H1 (cell line): ENCODE data around the gene NCLN. TPM values are rescaled to one million over a fixed set of nuclear protein-coding genes. Genes with fewer than 3 reads are reported as not detected.

Source experiments
- CTCF ChIA-PET: fragments of 300-600 bp; sonication (Branson Sonifier 250); formaldehyde crosslinking; loops from one replicate; lab custom pipeline; 2021; ENCODE audit not compliant: partially characterized antibody; lab: Charles Lee
- POLR2A ChIA-PET: fragments of 300-600 bp; sonication (Branson Sonifier 250); formaldehyde crosslinking; loops from one replicate; lab custom pipeline; 2021; ENCODE audit warnings: inconsistent platforms; ENCODE audit not compliant: partially characterized antibody; lab: Charles Lee
- DNase-seq, 2 experiments: peaks; one replicate each; pipeline versions ENCODE4 v3.0.0 to v3.0.0-alpha.2; 2010 to 2022; ENCODE audit warnings: low spot score in 2 of 2, low read depth in 1 of 2, mixed read lengths in 1 of 2
- FAIRE-seq: peaks from 2 replicates; lab custom pipeline; 2011; peaks lifted over from hg19 to GRCh38; lab: Jason Lieb, UNC
- H2AFZ ChIP-seq: 2 replicates; pipeline ENCODE4 v1.8.1; 2012; ENCODE audit warnings: low read length, inconsistent platforms
- H2AK5ac ChIP-seq: 2 replicates; pipeline ENCODE4 v1.6.1; 2013; ENCODE audit warnings: low read depth, low read length
- H2BK120ac ChIP-seq: replicated peaks from 2 replicates; pipeline ENCODE3; 2013; ENCODE audit warnings: low read depth, low read length, inconsistent platforms
- H2BK12ac ChIP-seq: 2 replicates; pipeline ENCODE4 v1.6.1; 2013; ENCODE audit warnings: low read depth, low read length
- H2BK15ac ChIP-seq: 2 replicates; pipeline ENCODE4 v1.6.1; 2013; ENCODE audit warnings: low read length
- H2BK20ac ChIP-seq: 2 replicates; pipeline ENCODE4 v1.6.1; 2013; ENCODE audit warnings: low read length
- H2BK5ac ChIP-seq: 2 replicates; pipeline ENCODE4 v1.6.1; 2013; ENCODE audit warnings: low read depth, low read length
- H3K14ac ChIP-seq: 2 replicates; pipeline ENCODE4 v1.6.1; 2013; ENCODE audit warnings: inconsistent platforms; ENCODE audit not compliant: insufficient read length
- H3K18ac ChIP-seq: 2 replicates; pipeline ENCODE4 v1.6.1; 2013; ENCODE audit warnings: low read length; ENCODE audit errors: extremely low read depth
- H3K23ac ChIP-seq: 2 replicates; pipeline ENCODE4 v1.6.1; 2013; ENCODE audit warnings: inconsistent platforms; ENCODE audit not compliant: insufficient read length
- H3K23me2 ChIP-seq: 2 replicates; pipeline ENCODE4 v1.6.1; 2013; ENCODE audit warnings: low read depth, low read length
- H3K27ac ChIP-seq: 2 replicates; pipeline ENCODE4 v1.6.1; 2011; ENCODE audit warnings: low read depth, low read length, inconsistent platforms
- H3K27me3 ChIP-seq, 4 experiments: replicated peaks in 1 of 4; 1 replicate in 1 of 4; 2 replicates in 3 of 4; pipeline versions ENCODE4 v1.6.1 to v1.8.1; 2011 to 2013; ENCODE audit warnings: low read length in 3 of 4, mild to moderate bottlenecking in 3 of 4, inconsistent platforms in 2 of 4, mixed read lengths in 2 of 4, moderate library complexity in 1 of 4; ENCODE audit not compliant: control insufficient read depth in 3 of 4, insufficient read depth in 3 of 4; ENCODE audit errors: extremely low read depth in 1 of 4
- H3K36me3 ChIP-seq, 4 experiments: 2 replicates each; pipeline versions ENCODE4 v1.6.1 to v1.8.1; 2011 to 2013; ENCODE audit warnings: mild to moderate bottlenecking in 4 of 4, low read length in 3 of 4, moderate library complexity in 2 of 4, control low read depth in 1 of 4, inconsistent platforms in 1 of 4; ENCODE audit not compliant: insufficient read depth in 4 of 4, control insufficient read depth in 2 of 4
- H3K4ac ChIP-seq: replicated peaks from 2 replicates; pipeline ENCODE3; 2013; ENCODE audit warnings: low read length, low read depth, mixed read lengths, inconsistent platforms; ENCODE audit not compliant: insufficient read length
- H3K4me1 ChIP-seq, 4 experiments: replicated peaks in 1 of 4; 1 replicate in 1 of 4; 2 replicates in 3 of 4; pipeline versions ENCODE4 v1.6.1 to v1.8.1; 2011 to 2013; ENCODE audit warnings: low read length in 3 of 4, inconsistent platforms in 2 of 4, mixed read lengths in 1 of 4; ENCODE audit not compliant: insufficient read depth in 4 of 4, control insufficient read depth in 3 of 4
- H3K4me2 ChIP-seq, 2 experiments: 2 replicates each; pipeline versions ENCODE4 v1.6.1 to v1.8.1; 2011 to 2013; ENCODE audit warnings: low read depth in 2 of 2, low read length in 2 of 2, control low read depth in 1 of 2, inconsistent platforms in 1 of 2, mild to moderate bottlenecking in 1 of 2; ENCODE audit not compliant: insufficient read depth in 1 of 2
- H3K4me3 ChIP-seq, 4 experiments: fragments of 200-600, 300-600 bp in 1 of 4; sonication (generic), shearing (Covaris generic), sonication (Bioruptor Twin) in 1 of 4; 2 replicates each; pipeline versions ENCODE4 v1.5.1 to v1.8.1; 2011 to 2016; ENCODE audit warnings: low read length in 4 of 4, low read depth in 3 of 4, control low read depth in 2 of 4, inconsistent platforms in 2 of 4, mild to moderate bottlenecking in 2 of 4, mixed read lengths in 1 of 4, moderate library complexity in 1 of 4; ENCODE audit not compliant: insufficient read depth in 2 of 4; ENCODE audit errors: extremely low read depth in 1 of 4
- H3K56ac ChIP-seq: replicated peaks from 2 replicates; pipeline ENCODE3; 2013; ENCODE audit warnings: low read depth, mild to moderate bottlenecking, mixed read lengths, low read length, inconsistent platforms; ENCODE audit not compliant: insufficient read length
- H3K79me1 ChIP-seq: 2 replicates; pipeline ENCODE4 v1.6.1; 2013; ENCODE audit warnings: low read depth, low read length, control low read depth
- H3K79me2 ChIP-seq, 2 experiments: 2 replicates each; pipeline versions ENCODE4 v1.6.1 to v1.8.1; 2012 to 2013; ENCODE audit warnings: low read length in 2 of 2, mild to moderate bottlenecking in 2 of 2, inconsistent platforms in 1 of 2; ENCODE audit not compliant: insufficient read depth in 2 of 2, control insufficient read depth in 1 of 2
- H3K9ac ChIP-seq, 4 experiments: replicated peaks in 1 of 4; 1 replicate in 1 of 4; 2 replicates in 3 of 4; pipeline versions ENCODE4 v1.6.1 to v1.8.1; 2011 to 2013; ENCODE audit warnings: low read depth in 3 of 4, low read length in 3 of 4, control low read depth in 2 of 4, mild to moderate bottlenecking in 2 of 4, moderate library complexity in 2 of 4, inconsistent platforms in 1 of 4; ENCODE audit errors: extremely low read depth in 1 of 4
- H3K9me3 ChIP-seq, 2 experiments: 2 replicates each; pipeline versions ENCODE4 v1.6.1 to v1.8.1; 2012 to 2013; ENCODE audit warnings: mild to moderate bottlenecking in 2 of 2, moderate library complexity in 2 of 2, control low read depth in 1 of 2, inconsistent platforms in 1 of 2, low read depth in 1 of 2, low read length in 1 of 2, mixed read lengths in 1 of 2; ENCODE audit not compliant: insufficient read depth in 2 of 2
- H4K20me1 ChIP-seq, 2 experiments: replicated peaks in 1 of 2; 2 replicates each; pipeline versions ENCODE3 to v1.8.1; 2011 to 2013; ENCODE audit warnings: inconsistent platforms in 2 of 2, low read length in 2 of 2, mild to moderate bottlenecking in 1 of 2; ENCODE audit not compliant: insufficient read depth in 2 of 2, control insufficient read depth in 1 of 2
- H4K5ac ChIP-seq: 2 replicates; pipeline ENCODE4 v1.6.1; 2013; ENCODE audit warnings: low read length, low read depth, mixed read lengths, inconsistent platforms; ENCODE audit not compliant: insufficient read length
- H4K8ac ChIP-seq: 2 replicates; pipeline ENCODE4 v1.8.0; 2013; ENCODE audit warnings: mild to moderate bottlenecking, moderate library complexity, low read length, inconsistent platforms; ENCODE audit not compliant: insufficient read depth; ENCODE audit errors: extremely low read depth
- H4K91ac ChIP-seq: replicated peaks from 2 replicates; pipeline ENCODE3; 2013; ENCODE audit warnings: low read length, mixed read lengths, inconsistent platforms; ENCODE audit not compliant: insufficient read length
- BACH1 ChIP-seq: IDR thresholded peaks from 2 replicates; pipeline ENCODE4 v1.6.1; 2012; ENCODE audit warnings: low read length, improper control_type of control experiment
- CBX8 ChIP-seq: fragments of 300-800, 300-1000 bp; sonication (generic); IDR thresholded peaks from 2 replicates; pipeline ENCODE4 v1.7.1; 2016; ENCODE audit warnings: low read depth, low read length, borderline replicate concordance
- CHD1 ChIP-seq: IDR thresholded peaks from 2 replicates; pipeline ENCODE4 v1.6.1; 2012; ENCODE audit warnings: low read depth, low read length, improper control_type of control experiment
- MAX ChIP-seq: IDR thresholded peaks from 2 replicates; pipeline ENCODE4 v1.6.1; 2012; ENCODE audit warnings: inconsistent platforms
- RFX5 ChIP-seq: IDR thresholded peaks from 2 replicates; pipeline ENCODE4 v1.6.1; 2011; ENCODE audit warnings: low read depth, low read length, improper control_type of control experiment, borderline replicate concordance
- SP4 ChIP-seq: IDR thresholded peaks from 2 replicates; pipeline ENCODE4 v1.6.1; 2012; ENCODE audit warnings: low read length, inconsistent platforms
- WGBS, 2 experiments: shearing (Covaris generic) in 1 of 2; methylation state at CpG; one replicate each; pipeline versions ENCODE4 v1.1.6 to v1.1.7; 2013 to 2015; ENCODE audit warnings: low lambda C conversion rate in 2 of 2, mixed read lengths in 2 of 2, inconsistent platforms in 1 of 2, low coverage in 1 of 2, missing lambda C conversion rate in 1 of 2; ENCODE audit not compliant: insufficient replicate concordance in 2 of 2, insufficient coverage in 1 of 2, insufficient read length in 1 of 2; ENCODE audit errors: extremely low coverage in 1 of 2, missing lambda C conversion rate in 1 of 2; 5-methylcytosine and 5-hydroxymethylcytosine counted together
- polyA plus RNA-seq, 7 experiments: library from polyadenylated mRNA; depleted of rRNA in 3 of 7; stranded (reverse) in 5 of 7; unstranded in 2 of 7; fragments of >200 nt in 5 of 7; fragments of 200-250 nt in 2 of 7; gene quantifications; 1 replicate in 5 of 7; 2 replicates in 1 of 7; 4 replicates in 1 of 7; pipeline versions ENCODE4 v1.2.1 to v1.2.3, GENCODE V29; 2011 to 2013; ENCODE audit warnings: missing spikeins in 2 of 7, mixed read lengths in 2 of 7
- total RNA-seq: library from RNA; stranded (reverse); fragmentation: NEBNext Ultra II Directional; extraction: Animal tissue kit (Norgen Biotek cat#: 25700); gene quantifications from 2 replicates; pipeline ENCODE4 v1.2.1, GENCODE V29; 2021

Gene NCLN
- total and polyA plus RNA-seq, 2 of the 8 experiments (the other 6 are each of a cell fraction or from before 2014, with no cell fraction given), result 89.2 to 103 TPM

- peak overlapping the region; percentile 54 for H3K56ac ChIP-seq
- no peak overlapping the region for H4K5ac ChIP-seq
- DNase-seq, result no peak
- WGBS, 2 experiments, result 86 to 100% methylated on average over 1 of the region's 1 CpG
- no peaks in the 10 kb centered on the region for H3K9me3 ChIP-seq
- no peak overlapping the region for H3K27ac ChIP-seq
- H3K4me2 ChIP-seq, result no peak overlapping the region
- H2BK120ac ChIP-seq, result no peak overlapping the region
- H3K4me3 ChIP-seq, result no peak overlapping the region
- H3K18ac ChIP-seq, result no peak overlapping the region
- peaks cover 2 to 14% (median 8%) of the 10 kb centered on the region in 4 experiments for H3K4me1 ChIP-seq
- no peak overlapping the region for H3K9ac ChIP-seq
- H3K23me2 ChIP-seq, result peaks cover 18% of the 10 kb centered on the region; the same call in 1 of the 2 replicates
- no peak overlapping the region for H3K23ac ChIP-seq
- peaks cover 9 to 21% of the 10 kb centered on the region in 2 experiments for H4K20me1 ChIP-seq
- H3K79me1 ChIP-seq, result no peaks in the 10 kb centered on the region
- H4K8ac ChIP-seq, result no peak overlapping the region
- H3K4ac ChIP-seq, result no peak overlapping the region
- no peak for FAIRE-seq
- ChIA-PET POLR2A (interaction anchor here (1.5 to 2.2 kb wide), 2 partner anchors 10 to 12 kb away, joined by 3 to 7 read pairs; no protein-coding TSS in a partner anchor), CTCF (interaction anchor here (1.7 kb wide), 1 partner anchor 44 kb away, joined by 4 read pairs; no protein-coding TSS in a partner anchor)
- no peak for TF ChIP-seq CHD1
- no peak for TF ChIP-seq CBX8
- no peak for TF ChIP-seq MAX
- no peak for TF ChIP-seq RFX5
- no peak for TF ChIP-seq BACH1
- TF ChIP-seq SP4, result no peak
- no peak overlapping the region for H2BK15ac ChIP-seq
- no peaks in the 10 kb centered on the region for H3K27me3 ChIP-seq
- no peak overlapping the region for H2BK20ac ChIP-seq
- H2AK5ac ChIP-seq, result no peak overlapping the region
- H3K14ac ChIP-seq, result no peak overlapping the region
- no peak overlapping the region for H4K91ac ChIP-seq
- no peak overlapping the region for H2BK12ac ChIP-seq
- H2AFZ ChIP-seq, result no peak overlapping the region
- H2BK5ac ChIP-seq, result no peak overlapping the region
- H3K79me2 ChIP-seq, result 0 out of 4 replicates have a peak, but pooled peaks cover 0 to 2% of the 10 kb centered on the region in 2 experiments
- no peaks in the 10 kb centered on the region for H3K36me3 ChIP-seq
Observed at GRCh38 chr19:3231288-3231687, 45.6 kb downstream of the NCLN start.
